HepG2 (cell line): ENCODE measurements around the gene CTAG1A. TPM values are rescaled to one million over a fixed set of nuclear protein-coding genes. Genes with fewer than 3 reads are reported as not detected.

Experiments
- polyA plus RNA-seq, 8 experiments: library from polyadenylated mRNA; depleted of rRNA in 3 of 8; stranded (reverse) in 7 of 8; unstranded in 1 of 8; fragments of >200 nt; fragmentation: Illumina TruSeq in 4 of 8; extraction: Trizol in 4 of 8; gene quantifications; 2 replicates each; pipeline versions ENCODE4 v1.2.1 to v1.2.3, GENCODE V29; 2011 to 2016; ENCODE audit warnings: low read depth in 4 of 8, missing spikeins in 1 of 8, mixed read lengths in 1 of 8; ENCODE audit not compliant: insufficient read depth in 1 of 8
- total RNA-seq, 5 experiments: library from RNA; depleted of rRNA; stranded (reverse); fragments of >200 nt; fragmentation: Illumina TruSeq; extraction: Trizol; gene quantifications; 2 replicates each; pipeline ENCODE4 v1.2.3, GENCODE V29; 2016; ENCODE audit warnings: low read depth in 1 of 5
- TF ChIP-seq, protein P1 (sequence below): sonication (generic); formaldehyde crosslinking; IDR thresholded peaks from 2 replicates; pipeline ENCODE4 v1.5.1; 2020; ENCODE audit warnings: mild to moderate bottlenecking, missing genetic modification reagents, moderate library complexity
- TF ChIP-seq, protein P2 (sequence below), 2 experiments: IDR thresholded peaks; 2 replicates each; pipeline ENCODE4 v1.6.1; 2011 to 2012; ENCODE audit warnings: low read length in 2 of 2, borderline replicate concordance in 1 of 2, low read depth in 1 of 2, mild to moderate bottlenecking in 1 of 2, moderate library complexity in 1 of 2

CTAG1A gene
- total and polyA plus RNA-seq, 2 of the 13 experiments (the other 11 are each of a cell fraction or from before 2014, with no cell fraction given): not detected

DNA sequence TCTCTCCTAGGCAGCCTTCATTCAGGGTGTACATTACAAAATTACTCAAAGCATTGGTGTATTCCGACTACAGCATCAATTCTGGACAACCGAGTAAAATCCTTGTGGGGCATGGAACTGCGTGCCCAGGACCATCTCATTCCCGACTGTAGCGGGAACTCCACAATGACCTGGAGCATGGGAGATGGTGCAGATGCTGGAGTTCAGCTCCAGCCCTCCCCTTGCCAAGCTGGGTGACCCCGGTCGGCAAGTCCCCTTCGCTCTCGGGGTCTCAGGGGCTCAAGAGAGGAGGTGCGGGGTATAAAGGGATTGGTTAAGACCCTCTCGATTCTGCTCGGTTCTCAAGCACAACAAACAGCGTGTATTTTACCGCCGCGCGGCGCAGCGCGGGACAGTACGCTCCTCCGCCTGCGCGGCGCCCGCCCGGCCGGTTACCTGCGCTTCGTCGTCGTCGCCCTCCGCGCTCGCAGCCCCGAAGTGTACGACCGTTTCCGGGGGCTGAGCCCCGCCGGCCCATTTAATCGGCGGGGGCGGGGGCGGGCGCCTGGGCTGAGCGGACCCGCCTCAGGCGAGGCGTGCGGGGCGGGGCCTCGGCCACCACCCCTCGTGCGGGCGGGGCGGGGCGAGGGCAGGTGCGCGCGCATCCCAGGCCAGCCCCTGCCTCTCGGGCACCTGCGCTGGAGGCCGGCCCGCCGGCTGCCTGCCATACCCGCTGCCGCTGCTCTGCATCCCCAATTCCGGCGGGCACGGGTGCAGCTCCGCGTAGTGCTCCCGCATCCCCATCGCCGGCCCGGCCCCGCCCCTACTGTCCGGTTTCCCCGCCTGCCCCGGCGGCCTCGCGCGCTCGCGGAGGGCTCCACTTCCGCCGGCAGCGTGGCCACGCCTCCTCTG is 38.3 kb upstream of the CTAG1A start, which contains the start of gene G6PD (continued):
- TF ChIP-seq, protein P1, sequence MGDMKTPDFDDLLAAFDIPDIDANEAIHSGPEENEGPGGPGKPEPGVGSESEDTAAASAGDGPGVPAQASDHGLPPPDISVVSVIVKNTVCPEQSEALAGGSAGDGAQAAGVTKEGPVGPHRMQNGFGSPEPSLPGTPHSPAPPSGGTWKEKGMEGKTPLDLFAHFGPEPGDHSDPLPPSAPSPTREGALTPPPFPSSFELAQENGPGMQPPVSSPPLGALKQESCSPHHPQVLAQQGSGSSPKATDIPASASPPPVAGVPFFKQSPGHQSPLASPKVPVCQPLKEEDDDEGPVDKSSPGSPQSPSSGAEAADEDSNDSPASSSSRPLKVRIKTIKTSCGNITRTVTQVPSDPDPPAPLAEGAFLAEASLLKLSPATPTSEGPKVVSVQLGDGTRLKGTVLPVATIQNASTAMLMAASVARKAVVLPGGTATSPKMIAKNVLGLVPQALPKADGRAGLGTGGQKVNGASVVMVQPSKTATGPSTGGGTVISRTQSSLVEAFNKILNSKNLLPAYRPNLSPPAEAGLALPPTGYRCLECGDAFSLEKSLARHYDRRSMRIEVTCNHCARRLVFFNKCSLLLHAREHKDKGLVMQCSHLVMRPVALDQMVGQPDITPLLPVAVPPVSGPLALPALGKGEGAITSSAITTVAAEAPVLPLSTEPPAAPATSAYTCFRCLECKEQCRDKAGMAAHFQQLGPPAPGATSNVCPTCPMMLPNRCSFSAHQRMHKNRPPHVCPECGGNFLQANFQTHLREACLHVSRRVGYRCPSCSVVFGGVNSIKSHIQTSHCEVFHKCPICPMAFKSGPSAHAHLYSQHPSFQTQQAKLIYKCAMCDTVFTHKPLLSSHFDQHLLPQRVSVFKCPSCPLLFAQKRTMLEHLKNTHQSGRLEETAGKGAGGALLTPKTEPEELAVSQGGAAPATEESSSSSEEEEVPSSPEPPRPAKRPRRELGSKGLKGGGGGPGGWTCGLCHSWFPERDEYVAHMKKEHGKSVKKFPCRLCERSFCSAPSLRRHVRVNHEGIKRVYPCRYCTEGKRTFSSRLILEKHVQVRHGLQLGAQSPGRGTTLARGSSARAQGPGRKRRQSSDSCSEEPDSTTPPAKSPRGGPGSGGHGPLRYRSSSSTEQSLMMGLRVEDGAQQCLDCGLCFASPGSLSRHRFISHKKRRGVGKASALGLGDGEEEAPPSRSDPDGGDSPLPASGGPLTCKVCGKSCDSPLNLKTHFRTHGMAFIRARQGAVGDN: peak; percentile 55
- TF ChIP-seq, protein P2, sequence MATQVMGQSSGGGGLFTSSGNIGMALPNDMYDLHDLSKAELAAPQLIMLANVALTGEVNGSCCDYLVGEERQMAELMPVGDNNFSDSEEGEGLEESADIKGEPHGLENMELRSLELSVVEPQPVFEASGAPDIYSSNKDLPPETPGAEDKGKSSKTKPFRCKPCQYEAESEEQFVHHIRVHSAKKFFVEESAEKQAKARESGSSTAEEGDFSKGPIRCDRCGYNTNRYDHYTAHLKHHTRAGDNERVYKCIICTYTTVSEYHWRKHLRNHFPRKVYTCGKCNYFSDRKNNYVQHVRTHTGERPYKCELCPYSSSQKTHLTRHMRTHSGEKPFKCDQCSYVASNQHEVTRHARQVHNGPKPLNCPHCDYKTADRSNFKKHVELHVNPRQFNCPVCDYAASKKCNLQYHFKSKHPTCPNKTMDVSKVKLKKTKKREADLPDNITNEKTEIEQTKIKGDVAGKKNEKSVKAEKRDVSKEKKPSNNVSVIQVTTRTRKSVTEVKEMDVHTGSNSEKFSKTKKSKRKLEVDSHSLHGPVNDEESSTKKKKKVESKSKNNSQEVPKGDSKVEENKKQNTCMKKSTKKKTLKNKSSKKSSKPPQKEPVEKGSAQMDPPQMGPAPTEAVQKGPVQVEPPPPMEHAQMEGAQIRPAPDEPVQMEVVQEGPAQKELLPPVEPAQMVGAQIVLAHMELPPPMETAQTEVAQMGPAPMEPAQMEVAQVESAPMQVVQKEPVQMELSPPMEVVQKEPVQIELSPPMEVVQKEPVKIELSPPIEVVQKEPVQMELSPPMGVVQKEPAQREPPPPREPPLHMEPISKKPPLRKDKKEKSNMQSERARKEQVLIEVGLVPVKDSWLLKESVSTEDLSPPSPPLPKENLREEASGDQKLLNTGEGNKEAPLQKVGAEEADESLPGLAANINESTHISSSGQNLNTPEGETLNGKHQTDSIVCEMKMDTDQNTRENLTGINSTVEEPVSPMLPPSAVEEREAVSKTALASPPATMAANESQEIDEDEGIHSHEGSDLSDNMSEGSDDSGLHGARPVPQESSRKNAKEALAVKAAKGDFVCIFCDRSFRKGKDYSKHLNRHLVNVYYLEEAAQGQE (IDR thresholded peaks at IDR 0.05; ENCODE audit: borderline replicate concordance in 1 of 2, low read depth in 1 of 2, low read length in 2 of 2): no peak
- TF ChIP-seq, all 625 proteins: peak for 45
